SJSA1 (cell line): ENCODE results near the gene LMOD1. TPM values are rescaled to one million over a fixed set of nuclear protein-coding genes. Genes with fewer than 3 reads are reported as not detected.

ENCODE experiments used
- DNase-seq, 2 experiments: peaks; one replicate each; pipeline ENCODE4 v3.0.0-alpha.2; 2015 to 2020; ENCODE audit warnings: low spot score in 2 of 2, low read depth in 1 of 2
- H3K27ac ChIP-seq: fragments of 250-450 bp; sonication (Bioruptor Pico); 2 replicates; pipeline ENCODE4 v1.5.1; 2020; ENCODE audit warnings: mild to moderate bottlenecking, moderate library complexity
- H3K27me3 ChIP-seq: fragments of 250-450 bp; sonication (Bioruptor Pico); replicated peaks from 2 replicates; pipeline ENCODE4 v1.5.1; 2020; ENCODE audit warnings: mild to moderate bottlenecking, moderate library complexity
- H3K36me3 ChIP-seq: fragments of 250-450 bp; sonication (Bioruptor Pico); 2 replicates; pipeline ENCODE4 v1.5.1; 2020; ENCODE audit warnings: mild to moderate bottlenecking
- H3K4me1 ChIP-seq: fragments of 250-450 bp; sonication (Bioruptor Pico); replicated peaks from 2 replicates; pipeline ENCODE4 v1.6.1; 2021; ENCODE audit warnings: mild to moderate bottlenecking
- H3K4me3 ChIP-seq: fragments of 250-450 bp; sonication (Bioruptor Pico); 2 replicates; pipeline ENCODE4 v1.5.1; 2020; ENCODE audit warnings: mild to moderate bottlenecking
- H3K9me3 ChIP-seq: fragments of 250-450 bp; sonication (Bioruptor Pico); replicated peaks from 2 replicates; pipeline ENCODE4 v1.5.1; 2020; ENCODE audit warnings: mild to moderate bottlenecking
- total RNA-seq: library from RNA; depleted of rRNA; stranded (reverse); fragments of >200 nt; shearing (Covaris generic); gene quantifications from 2 replicates; pipeline ENCODE4 v1.2.3, GENCODE V29; 2014; rRNA removed

LMOD1 gene
- total RNA-seq, result 6.4 and 8.1 TPM in 2 replicates

GRCh38 chr1:201946224-201946908, at the start of gene LMOD1:
LMOD1 (minus strand) TSS chr1:201946548; CDS start chr1:201946340, 208 bp downstream.
- Histone ChIP-seq H3K27me3 (no peaks in the 10 kb centered on the region), H3K4me3 (peak within 1 kb of the TSS; percentile 35), H3K4me1 (peaks cover 29% of the 10 kb centered on the region), H3K36me3 (no peaks in the 10 kb centered on the region), H3K9me3 (no peaks in the 10 kb centered on the region), H3K27ac (peak within 1 kb of the TSS; percentile 47)
- peak; percentile 81 to 90 for DNase-seq

GRCh38 chr1:201990427-201990826, 44.1 kb upstream of the LMOD1 start:
- H3K27ac ChIP-seq, result no peak overlapping the region
- H3K36me3 ChIP-seq, result peaks cover 63% of the 10 kb centered on the region
- no peaks in the 10 kb centered on the region for H3K9me3 ChIP-seq
- no peaks in the 10 kb centered on the region for H3K27me3 ChIP-seq
- H3K4me3 ChIP-seq, result no peak overlapping the region
- no peak for DNase-seq
- H3K4me1 ChIP-seq, result no peaks in the 10 kb centered on the region

- Histone ChIP-seq H3K9me3 (no peaks in the 10 kb centered on the region), H3K27ac (no peak overlapping the region), H3K4me3 (no peak overlapping the region), H3K36me3 (peaks cover 60% of the 10 kb centered on the region), H3K27me3 (no peaks in the 10 kb centered on the region), H3K4me1 (no peaks in the 10 kb centered on the region)
- DNase-seq, result no peak
Observed at GRCh38 chr1:201989354-201990128, 43.2 kb upstream of the LMOD1 start.

GRCh38 chr1:201988601-201989000, 42.3 kb upstream of the LMOD1 start:
- no peak for DNase-seq
- Histone ChIP-seq H3K27me3 (no peaks in the 10 kb centered on the region), H3K36me3 (peaks cover 65% of the 10 kb centered on the region), H3K4me1 (peaks cover 5% of the 10 kb centered on the region), H3K4me3 (no peak overlapping the region), H3K27ac (no peak overlapping the region), H3K9me3 (no peaks in the 10 kb centered on the region)

GRCh38 chr1:201985355-201985754, 39.0 kb upstream of the LMOD1 start:
- Histone ChIP-seq H3K36me3 (peaks cover 46% of the 10 kb centered on the region), H3K27ac (no peak overlapping the region), H3K9me3 (no peaks in the 10 kb centered on the region), H3K4me1 (peaks cover 13% of the 10 kb centered on the region), H3K4me3 (no peak overlapping the region), H3K27me3 (no peaks in the 10 kb centered on the region)
- no peak for DNase-seq

- Histone ChIP-seq H3K36me3 (peaks cover 37% of the 10 kb centered on the region), H3K9me3 (no peaks in the 10 kb centered on the region), H3K27me3 (no peaks in the 10 kb centered on the region), H3K4me3 (no peak overlapping the region), H3K27ac (no peak overlapping the region), H3K4me1 (peaks cover 13% of the 10 kb centered on the region)
- no peak for DNase-seq
Observed at GRCh38 chr1:201984446-201984845, 38.1 kb upstream of the LMOD1 start.

GRCh38 chr1:201983380-201983805, 37.0 kb upstream of the LMOD1 start:
- Histone ChIP-seq H3K4me1 (peaks cover 13% of the 10 kb centered on the region), H3K9me3 (no peaks in the 10 kb centered on the region), H3K4me3 (peak overlapping the region; percentile 99), H3K27me3 (no peaks in the 10 kb centered on the region), H3K36me3 (peaks cover 27% of the 10 kb centered on the region), H3K27ac (peak overlapping the region; percentile 73)
- DNase-seq, result no peak

GRCh38 chr1:201982623-201983379, 36.5 kb upstream of the LMOD1 start, which contains the start of gene RNPEP:
RNPEP (plus strand) TSS chr1:201982648; CDS start chr1:201982667, 19 bp downstream.
- Histone ChIP-seq H3K4me1 (peaks cover 13% of the 10 kb centered on the region), H3K27me3 (no peaks in the 10 kb centered on the region), H3K36me3 (peaks cover 27% of the 10 kb centered on the region), H3K9me3 (no peaks in the 10 kb centered on the region), H3K27ac (peak within 1 kb of the TSS; percentile 73), H3K4me3 (peak within 1 kb of the TSS; percentile 99)
- DNase-seq, result peak; percentile 79 to 81

- H3K36me3 ChIP-seq, result peaks cover 25% of the 10 kb centered on the region
- peak overlapping the region; percentile 99 for H3K4me3 ChIP-seq
- DNase-seq, result peak in 1 of 2 experiments; percentile 74
- no peaks in the 10 kb centered on the region for H3K27me3 ChIP-seq
- H3K9me3 ChIP-seq, result no peaks in the 10 kb centered on the region
- H3K4me1 ChIP-seq, result peaks cover 13% of the 10 kb centered on the region
- no peak overlapping the region for H3K27ac ChIP-seq
Observed at GRCh38 chr1:201982082-201982622, 35.8 kb upstream of the LMOD1 start.

- Histone ChIP-seq H3K4me3 (no peak overlapping the region), H3K27me3 (no peaks in the 10 kb centered on the region), H3K4me1 (no peaks in the 10 kb centered on the region), H3K27ac (no peak overlapping the region), H3K36me3 (peaks cover 51% of the 10 kb centered on the region), H3K9me3 (no peaks in the 10 kb centered on the region)
- no peak for DNase-seq
Observed at GRCh38 chr1:201970334-201971159, 24.2 kb upstream of the LMOD1 start.

- Histone ChIP-seq H3K9me3 (no peaks in the 10 kb centered on the region), H3K4me1 (no peaks in the 10 kb centered on the region), H3K27me3 (no peaks in the 10 kb centered on the region; the same call in 1 of the 2 replicates), H3K27ac (no peak overlapping the region), H3K36me3 (peaks cover 71% of the 10 kb centered on the region), H3K4me3 (no peak overlapping the region)
- no peak for DNase-seq
Observed at GRCh38 chr1:201968202-201968925, 22.0 kb upstream of the LMOD1 start.

- Histone ChIP-seq H3K36me3 (peaks cover 92% of the 10 kb centered on the region), H3K9me3 (no peaks in the 10 kb centered on the region), H3K27me3 (no peaks in the 10 kb centered on the region; the same call in 1 of the 2 replicates), H3K27ac (no peak overlapping the region), H3K4me1 (no peaks in the 10 kb centered on the region), H3K4me3 (no peak overlapping the region)
- DNase-seq, result no peak
Observed at GRCh38 chr1:201966171-201966570, 19.8 kb upstream of the LMOD1 start.
